ENCODE measurements around the gene ZSCAN32.

ZSCAN32 gene

GRCh38 chr16:3408561-3409197 is 7.9 kb upstream of the ZSCAN32 start:
- no peak for TF ChIP-seq EZH2 (IDR thresholded peaks at IDR 0.05)
- no peak for TF ChIP-seq FOXP2 (optimal IDR thresholded peaks at IDR 0.05; ENCODE audit: control extremely low read depth, extremely low read length, insufficient read depth)
- no peak for TF ChIP-seq POLR2AphosphoS5 (IDR thresholded peaks at IDR 0.05; ENCODE audit: borderline replicate concordance, low read depth, low read length)
- DNase-seq (ENCODE audit: low read depth, low spot score), result no peak
- no peak overlapping the region for H3K9ac ChIP-seq (ENCODE audit: insufficient read length)
- H3K36me3 ChIP-seq (ENCODE audit: insufficient read depth, low read length), result peaks cover 51% of the 10 kb centered on the region
- H3K27ac ChIP-seq, result no peak overlapping the region
- no peak overlapping the region for H3K4me3 ChIP-seq
- H3K9me3 ChIP-seq (ENCODE audit: low read depth, low read length), result peaks cover 15% of the 10 kb centered on the region

- H3K27ac ChIP-seq, result no peak overlapping the region; the same call in 1 of the 2 replicates
- H3K9ac ChIP-seq (ENCODE audit: insufficient read length), result peak overlapping the region; percentile 79
- H3K9me3 ChIP-seq (ENCODE audit: low read depth, low read length), result peaks cover 7% of the 10 kb centered on the region
- DNase-seq (ENCODE audit: low read depth, low spot score), result no peak
- no peak for TF ChIP-seq POLR2AphosphoS5 (IDR thresholded peaks at IDR 0.05; ENCODE audit: borderline replicate concordance, low read depth, low read length)
- TF ChIP-seq EZH2 (IDR thresholded peaks at IDR 0.05), result no peak
- TF ChIP-seq FOXP2 (optimal IDR thresholded peaks at IDR 0.05; ENCODE audit: control extremely low read depth, extremely low read length, insufficient read depth), result no peak
- H3K36me3 ChIP-seq (ENCODE audit: insufficient read depth, low read length), result peaks cover 62% of the 10 kb centered on the region
- H3K4me3 ChIP-seq, result peak overlapping the region; percentile 96
Measured at GRCh38 chr16:3401719-3402397, 1.1 kb upstream of the ZSCAN32 start.

GRCh38 chr16:3400446-3400778 is 392 bp downstream of the ZSCAN32 start:
- Histone ChIP-seq H3K9me3 (ENCODE audit: low read depth, low read length) (peaks cover 3% of the 10 kb centered on the region), H3K4me3 (peak overlapping the region; percentile 96), H3K27ac (no peak overlapping the region), H3K36me3 (ENCODE audit: insufficient read depth, low read length) (peaks cover 62% of the 10 kb centered on the region), H3K9ac (ENCODE audit: insufficient read length) (peak overlapping the region; percentile 95)
- DNase-seq (ENCODE audit: low read depth, low spot score), result no peak
- no peak for TF ChIP-seq EZH2 (IDR thresholded peaks at IDR 0.05)
- no peak for TF ChIP-seq FOXP2 (optimal IDR thresholded peaks at IDR 0.05; ENCODE audit: control extremely low read depth, extremely low read length, insufficient read depth)
- no peak for TF ChIP-seq POLR2AphosphoS5 (IDR thresholded peaks at IDR 0.05; ENCODE audit: borderline replicate concordance, low read depth, low read length)

- Histone ChIP-seq H3K9me3 (ENCODE audit: low read depth, low read length) (peaks cover under 1% of the 10 kb centered on the region; the same call in 1 of the 2 replicates), H3K36me3 (ENCODE audit: insufficient read depth, low read length) (peaks cover 83% of the 10 kb centered on the region), H3K27ac (no peak overlapping the region), H3K9ac (ENCODE audit: insufficient read length) (no peak overlapping the region), H3K4me3 (no peak overlapping the region)
- no peak for DNase-seq (ENCODE audit: low read depth, low spot score)
- TF ChIP-seq POLR2AphosphoS5 (IDR thresholded peaks at IDR 0.05; ENCODE audit: borderline replicate concordance, low read depth, low read length) (no peak), EZH2 (IDR thresholded peaks at IDR 0.05) (no peak), FOXP2 (optimal IDR thresholded peaks at IDR 0.05; ENCODE audit: control extremely low read depth, extremely low read length, insufficient read depth) (no peak)
Measured at GRCh38 chr16:3389663-3390338, 11.0 kb downstream of the ZSCAN32 start.

GRCh38 chr16:3388325-3388724 is 12.5 kb downstream of the ZSCAN32 start:
- no peak for DNase-seq (ENCODE audit: low read depth, low spot score)
- Histone ChIP-seq H3K4me3 (no peak overlapping the region), H3K27ac (no peak overlapping the region), H3K36me3 (ENCODE audit: insufficient read depth, low read length) (peaks cover 83% of the 10 kb centered on the region), H3K9me3 (ENCODE audit: low read depth, low read length) (peaks cover 15% of the 10 kb centered on the region), H3K9ac (ENCODE audit: insufficient read length) (no peak overlapping the region)
- TF ChIP-seq POLR2AphosphoS5 (IDR thresholded peaks at IDR 0.05; ENCODE audit: borderline replicate concordance, low read depth, low read length), result no peak

GRCh38 chr16:3383045-3383448 is 17.8 kb downstream of the ZSCAN32 start:
- H3K9me3 ChIP-seq (ENCODE audit: low read depth, low read length), result peaks cover 27% of the 10 kb centered on the region
- H3K4me3 ChIP-seq, result no peak overlapping the region
- H3K9ac ChIP-seq (ENCODE audit: insufficient read length), result no peak overlapping the region
- H3K27ac ChIP-seq, result no peak overlapping the region
- TF ChIP-seq EZH2 (IDR thresholded peaks at IDR 0.05) (no peak), POLR2AphosphoS5 (IDR thresholded peaks at IDR 0.05; ENCODE audit: borderline replicate concordance, low read depth, low read length) (no peak), FOXP2 (optimal IDR thresholded peaks at IDR 0.05; ENCODE audit: control extremely low read depth, extremely low read length, insufficient read depth) (no peak)
- peaks cover 46% of the 10 kb centered on the region for H3K36me3 ChIP-seq (ENCODE audit: insufficient read depth, low read length)
- DNase-seq (ENCODE audit: low read depth, low spot score), result no peak

GRCh38 chr16:3377917-3378316 is 22.9 kb downstream of the ZSCAN32 start:
- DNase-seq (ENCODE audit: low read depth, low spot score), result no peak
- TF ChIP-seq POLR2AphosphoS5 (IDR thresholded peaks at IDR 0.05; ENCODE audit: borderline replicate concordance, low read depth, low read length), result no peak
- no peak for TF ChIP-seq FOXP2 (optimal IDR thresholded peaks at IDR 0.05; ENCODE audit: control extremely low read depth, extremely low read length, insufficient read depth)
- no peak for TF ChIP-seq EZH2 (IDR thresholded peaks at IDR 0.05)
- no peak overlapping the region for H3K27ac ChIP-seq
- no peak overlapping the region for H3K9ac ChIP-seq (ENCODE audit: insufficient read length)
- peaks cover 9% of the 10 kb centered on the region for H3K36me3 ChIP-seq (ENCODE audit: insufficient read depth, low read length)
- peaks cover 8% of the 10 kb centered on the region for H3K9me3 ChIP-seq (ENCODE audit: low read depth, low read length)
- no peak overlapping the region for H3K4me3 ChIP-seq

GRCh38 chr16:3375680-3376079 is 25.1 kb downstream of the ZSCAN32 start:
- Histone ChIP-seq H3K9ac (ENCODE audit: insufficient read length) (no peak overlapping the region), H3K4me3 (no peak overlapping the region), H3K9me3 (ENCODE audit: low read depth, low read length) (no peaks in the 10 kb centered on the region), H3K36me3 (ENCODE audit: insufficient read depth, low read length) (no peaks in the 10 kb centered on the region), H3K27ac (no peak overlapping the region)
- no peak for DNase-seq (ENCODE audit: low read depth, low spot score)
- TF ChIP-seq FOXP2 (optimal IDR thresholded peaks at IDR 0.05; ENCODE audit: control extremely low read depth, extremely low read length, insufficient read depth) (no peak), EZH2 (IDR thresholded peaks at IDR 0.05) (no peak), POLR2AphosphoS5 (IDR thresholded peaks at IDR 0.05; ENCODE audit: borderline replicate concordance, low read depth, low read length) (no peak)
